Measurements from ENCODE around the gene KCNQ1. TPM values are rescaled to one million over a fixed set of nuclear protein-coding genes. Genes with fewer than 3 reads are reported as not detected.

Gene KCNQ1
- total and polyA plus RNA-seq, 9 of the 15 experiments (the other 6 are each of a cell fraction or from before 2014, with no cell fraction given) = 0.44 TPM; not detected in 8

DNA sequence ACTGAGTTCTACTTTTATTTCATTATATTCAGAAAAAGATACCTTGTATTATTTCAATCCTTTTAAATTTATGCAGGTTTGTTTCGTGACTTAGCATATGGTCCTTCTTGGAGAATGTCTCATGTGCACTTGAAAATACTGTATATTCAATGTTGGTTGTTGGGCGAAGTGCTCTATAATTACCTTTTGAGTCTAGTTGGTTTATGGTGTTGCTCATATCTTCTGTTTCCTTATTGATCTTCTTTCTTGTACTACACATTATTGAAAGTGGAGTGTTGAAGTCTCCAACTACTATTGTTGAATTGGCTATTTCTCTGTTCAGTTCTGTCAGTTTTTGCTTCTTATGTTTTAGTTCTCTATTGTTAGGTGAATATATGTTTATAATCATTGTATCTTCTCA is 164.5 kb downstream of the KCNQ1 start:
- Histone ChIP-seq H3K9me1 (ENCODE audit: control insufficient read depth, insufficient read depth, low read length) (no peaks in the 10 kb centered on the region), H3K4me1 (replicated peaks in 1 of 2; ENCODE audit: control insufficient read depth in 2 of 2, insufficient read depth in 2 of 2, low read length in 2 of 2) (no peaks in the 10 kb centered on the region), H3K36me3 (ENCODE audit: control insufficient read depth, insufficient read depth, low read length) (no peaks in the 10 kb centered on the region), H3K9ac (ENCODE audit: insufficient read depth in 1 of 2, low read depth in 2 of 2, low read length in 2 of 2) (no peak overlapping the region), H3K27me3 (ENCODE audit: control insufficient read depth in 2 of 2, insufficient read depth in 2 of 2, low read length in 2 of 2) (peaks cover 0 to 2% of the 10 kb centered on the region in 2 experiments; a peak in 3 of 5 replicates), H3K79me2 (ENCODE audit: control insufficient read depth, insufficient read depth, low read length) (no peaks in the 10 kb centered on the region), H3K4me3 (no peak overlapping the region), H3K9me3 (replicated peaks; ENCODE audit: control insufficient read depth, insufficient read depth, low read depth, low read length) (no peaks in the 10 kb centered on the region), H3K4me2 (ENCODE audit: insufficient read depth, low read length) (no peak overlapping the region), H3K27ac (ENCODE audit: extremely low read depth, low read depth, low read length) (no peak overlapping the region), H2AFZ (ENCODE audit: low read depth, low read length) (no peak overlapping the region), H4K20me1 (replicated peaks; ENCODE audit: control insufficient read depth, insufficient read depth, low read length) (no peaks in the 10 kb centered on the region)
- intact Hi-C loops (cut with micrococcal nuclease) (no loop called here), in situ Hi-C loops (cut with MboI) (no loop called here)
- ATAC-seq (no peak), DNase-seq (ENCODE audit: extremely low read depth in 1 of 4, low spot score in 3 of 4) (no peak), FAIRE-seq (no peak)
- BruUV-seq (replicated peaks) = no TSS peak
- TF ChIP-seq ETV5 (CRISPR knock-in tag; IDR thresholded peaks at IDR 0.05; ENCODE audit: low read depth) (no peak), RBM15 (IDR thresholded peaks at IDR 0.05; ENCODE audit: insufficient read depth, low read length) (no peak), CC2D1A (IDR thresholded peaks at IDR 0.05) (no peak), SLC30A9 (CRISPR knock-in tag; IDR thresholded peaks at IDR 0.05) (no peak), ZNF224 (CRISPR knock-in tag; IDR thresholded peaks at IDR 0.05) (no peak), SAFB (IDR thresholded peaks at IDR 0.05; ENCODE audit: borderline replicate concordance, low read depth, low read length) (no peak), SMARCB1 (IDR thresholded peaks at IDR 0.05; ENCODE audit: insufficient read length, low read depth) (no peak)
- TF ChIP-seq, protein P1, sequence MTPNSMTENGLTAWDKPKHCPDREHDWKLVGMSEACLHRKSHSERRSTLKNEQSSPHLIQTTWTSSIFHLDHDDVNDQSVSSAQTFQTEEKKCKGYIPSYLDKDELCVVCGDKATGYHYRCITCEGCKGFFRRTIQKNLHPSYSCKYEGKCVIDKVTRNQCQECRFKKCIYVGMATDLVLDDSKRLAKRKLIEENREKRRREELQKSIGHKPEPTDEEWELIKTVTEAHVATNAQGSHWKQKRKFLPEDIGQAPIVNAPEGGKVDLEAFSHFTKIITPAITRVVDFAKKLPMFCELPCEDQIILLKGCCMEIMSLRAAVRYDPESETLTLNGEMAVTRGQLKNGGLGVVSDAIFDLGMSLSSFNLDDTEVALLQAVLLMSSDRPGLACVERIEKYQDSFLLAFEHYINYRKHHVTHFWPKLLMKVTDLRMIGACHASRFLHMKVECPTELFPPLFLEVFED (CRISPR knock-in tag; conservative IDR thresholded peaks at IDR 0.05) = no peak
- TF ChIP-seq, protein P2, sequence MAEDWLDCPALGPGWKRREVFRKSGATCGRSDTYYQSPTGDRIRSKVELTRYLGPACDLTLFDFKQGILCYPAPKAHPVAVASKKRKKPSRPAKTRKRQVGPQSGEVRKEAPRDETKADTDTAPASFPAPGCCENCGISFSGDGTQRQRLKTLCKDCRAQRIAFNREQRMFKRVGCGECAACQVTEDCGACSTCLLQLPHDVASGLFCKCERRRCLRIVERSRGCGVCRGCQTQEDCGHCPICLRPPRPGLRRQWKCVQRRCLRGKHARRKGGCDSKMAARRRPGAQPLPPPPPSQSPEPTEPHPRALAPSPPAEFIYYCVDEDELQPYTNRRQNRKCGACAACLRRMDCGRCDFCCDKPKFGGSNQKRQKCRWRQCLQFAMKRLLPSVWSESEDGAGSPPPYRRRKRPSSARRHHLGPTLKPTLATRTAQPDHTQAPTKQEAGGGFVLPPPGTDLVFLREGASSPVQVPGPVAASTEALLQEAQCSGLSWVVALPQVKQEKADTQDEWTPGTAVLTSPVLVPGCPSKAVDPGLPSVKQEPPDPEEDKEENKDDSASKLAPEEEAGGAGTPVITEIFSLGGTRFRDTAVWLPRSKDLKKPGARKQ (CRISPR knock-in tag; IDR thresholded peaks at IDR 0.05) = no peak
- TF ChIP-seq, protein P3, sequence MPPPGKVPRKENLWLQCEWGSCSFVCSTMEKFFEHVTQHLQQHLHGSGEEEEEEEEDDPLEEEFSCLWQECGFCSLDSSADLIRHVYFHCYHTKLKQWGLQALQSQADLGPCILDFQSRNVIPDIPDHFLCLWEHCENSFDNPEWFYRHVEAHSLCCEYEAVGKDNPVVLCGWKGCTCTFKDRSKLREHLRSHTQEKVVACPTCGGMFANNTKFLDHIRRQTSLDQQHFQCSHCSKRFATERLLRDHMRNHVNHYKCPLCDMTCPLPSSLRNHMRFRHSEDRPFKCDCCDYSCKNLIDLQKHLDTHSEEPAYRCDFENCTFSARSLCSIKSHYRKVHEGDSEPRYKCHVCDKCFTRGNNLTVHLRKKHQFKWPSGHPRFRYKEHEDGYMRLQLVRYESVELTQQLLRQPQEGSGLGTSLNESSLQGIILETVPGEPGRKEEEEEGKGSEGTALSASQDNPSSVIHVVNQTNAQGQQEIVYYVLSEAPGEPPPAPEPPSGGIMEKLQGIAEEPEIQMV (tag; conservative IDR thresholded peaks at IDR 0.05; ENCODE audit: low read depth) = no peak
- CTCF ChIA-PET (ENCODE audit: low intra/inter-chr PET ratio) = no interaction called here
- 0% methylated on average over 2 of the region's 2 CpGs for WGBS (ENCODE audit: insufficient coverage, low coverage, missing lambda C conversion rate)
- POLR2A ChIA-PET = no interaction called here
